GM19351 (cell line): Measurements from ENCODE around the gene PHC3.
"Not testable (repeated sequence)": the region's sequence is repeated elsewhere in the genome, so short reads cannot be mapped to it uniquely, and the experiment has no call there.

Source experiments
- ATAC-seq: cut with Tn5 transposase; IDR thresholded peaks from one replicate; pipeline ENCODE4 v1.9.1; 2021; ENCODE audit warnings: mild to moderate bottlenecking, moderate library complexity; ENCODE audit not compliant: unreplicated experiment

PHC3 gene

DNA sequence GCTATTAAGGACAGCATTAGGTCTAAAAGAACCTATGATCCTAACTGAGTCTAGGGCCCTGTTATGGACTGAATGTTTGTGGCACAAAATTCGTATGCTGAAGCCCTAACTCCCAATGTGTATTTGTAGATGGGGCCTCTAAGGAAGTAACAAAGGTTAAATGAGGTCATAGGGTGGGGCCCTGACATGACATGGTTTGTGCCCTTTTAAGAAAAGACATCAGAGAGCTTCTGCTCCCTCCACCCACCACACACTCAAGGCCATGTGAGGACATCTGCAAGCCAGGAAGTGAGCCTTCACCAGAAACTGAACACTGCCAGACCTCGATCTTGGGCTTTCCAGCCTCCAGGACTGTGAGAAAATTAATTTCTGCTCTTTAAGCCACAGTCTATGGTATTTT lies 49.2 kb downstream of the PHC3 start:
- peak; percentile 26 for ATAC-seq

DNA sequence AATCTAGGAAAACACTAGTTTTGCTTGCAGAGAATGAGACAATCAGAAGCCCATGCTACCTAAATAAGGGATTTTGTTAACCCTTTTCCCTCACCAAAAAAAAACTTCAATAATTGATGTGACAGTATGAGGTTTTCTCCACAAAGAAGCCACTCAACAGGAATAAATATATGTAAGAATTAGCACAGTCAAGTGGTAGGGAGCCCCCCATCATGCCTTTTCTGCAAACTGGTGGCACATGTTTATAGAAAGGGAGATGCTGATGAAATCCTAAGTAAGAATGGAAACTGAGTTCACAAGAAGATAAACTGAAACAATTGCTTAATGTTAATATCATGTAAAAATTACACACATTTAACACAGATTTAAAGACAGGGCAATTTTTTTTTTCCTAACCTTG lies 51.0 kb downstream of the PHC3 start:
- ATAC-seq, result no peak

DNA sequence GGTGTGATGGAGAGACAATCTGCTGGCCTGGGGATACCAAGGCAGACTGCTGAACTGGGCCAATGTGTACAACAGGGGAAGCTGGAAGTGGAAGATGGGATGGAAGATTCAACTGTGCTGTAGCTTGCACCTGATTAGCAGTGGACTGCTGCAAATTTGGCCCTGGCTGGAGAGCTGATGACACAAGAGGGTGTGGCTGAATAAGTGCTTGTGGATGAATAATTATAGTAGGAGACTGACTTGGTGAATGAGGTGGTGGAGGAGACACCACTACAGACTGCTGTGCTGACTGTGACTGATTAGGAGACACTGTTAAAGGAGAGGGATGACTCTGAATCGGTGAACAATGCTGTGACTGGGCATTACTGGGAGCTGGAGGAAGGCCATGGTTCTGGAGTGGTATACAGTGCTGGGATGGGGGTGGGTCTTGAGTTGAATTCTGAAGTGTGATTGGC lies 52.5 kb downstream of the PHC3 start:
- peak; percentile 59 for ATAC-seq

DNA sequence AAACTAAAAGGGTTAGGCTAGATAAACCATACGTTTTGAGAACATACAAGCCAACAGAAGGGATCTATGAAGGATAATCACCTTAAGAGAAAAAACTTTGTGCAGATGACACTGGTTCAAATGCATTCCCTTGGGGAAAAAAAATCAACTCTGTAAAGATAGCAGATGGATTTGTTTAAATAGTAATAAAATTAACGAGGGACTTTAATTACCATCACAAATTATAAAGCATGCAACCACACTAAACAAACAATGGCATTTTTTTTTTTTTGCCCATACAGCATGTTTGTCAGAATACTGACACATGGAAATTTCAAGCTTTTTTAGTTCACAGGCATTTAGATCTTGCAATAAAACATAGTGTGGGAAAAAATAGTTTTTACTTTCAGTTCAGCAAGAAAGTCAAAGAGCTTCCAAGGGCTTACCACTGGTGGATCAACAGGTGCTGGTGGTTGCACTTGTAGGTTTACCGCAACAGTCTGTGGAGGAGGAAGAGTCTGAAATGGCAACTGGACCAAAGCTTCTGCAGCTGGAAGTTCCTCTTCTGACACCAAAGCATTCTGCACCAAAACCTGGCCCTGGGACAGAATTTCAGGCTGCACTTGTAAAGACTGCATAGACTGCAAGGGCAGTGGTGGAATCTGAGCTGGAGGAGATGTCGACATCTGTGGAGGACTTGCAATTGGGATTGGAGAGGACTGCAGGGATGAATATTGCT lies 53.1 kb downstream of the PHC3 start:
- ATAC-seq, result peak; percentile 90

DNA sequence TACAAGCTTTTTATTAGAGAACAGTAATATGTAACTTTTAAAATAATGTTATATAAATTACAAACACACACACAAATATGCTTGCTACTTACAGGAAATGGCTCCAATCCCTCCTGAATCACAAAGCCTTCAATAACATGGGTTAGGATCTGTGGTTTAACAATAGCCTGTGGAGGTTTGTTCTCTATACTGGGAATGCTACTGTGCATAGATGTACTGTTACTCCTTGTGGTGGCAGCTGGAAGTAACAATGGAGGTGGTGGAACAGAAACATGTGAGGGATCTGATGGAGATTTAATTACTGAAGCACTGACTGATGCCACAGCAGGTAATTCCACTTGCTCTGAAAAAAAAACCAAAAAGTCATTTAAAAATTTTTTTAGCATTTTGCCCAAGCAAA lies 64.4 kb downstream of the PHC3 start:
- ATAC-seq, result no peak

DNA sequence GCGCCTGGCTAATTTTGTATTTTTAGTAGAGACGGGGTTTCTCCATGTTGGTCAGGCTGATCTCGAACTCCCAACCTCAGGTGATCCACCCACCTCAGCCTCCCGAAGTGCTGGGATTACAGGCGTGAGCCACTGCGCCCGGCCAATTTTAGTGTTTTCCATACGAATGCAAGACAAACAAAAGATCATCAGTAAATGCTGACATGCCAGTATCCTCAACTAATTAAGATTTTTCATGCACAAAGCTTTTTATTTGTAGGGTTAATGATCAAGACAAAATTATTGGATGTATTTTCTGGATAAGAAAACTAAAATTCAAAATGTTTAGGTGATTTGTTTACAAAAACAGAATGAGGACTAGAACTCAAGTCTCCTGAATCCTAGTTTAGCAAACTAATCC lies 67.4 kb downstream of the PHC3 start:
- ATAC-seq, result not testable (repeated sequence)

DNA sequence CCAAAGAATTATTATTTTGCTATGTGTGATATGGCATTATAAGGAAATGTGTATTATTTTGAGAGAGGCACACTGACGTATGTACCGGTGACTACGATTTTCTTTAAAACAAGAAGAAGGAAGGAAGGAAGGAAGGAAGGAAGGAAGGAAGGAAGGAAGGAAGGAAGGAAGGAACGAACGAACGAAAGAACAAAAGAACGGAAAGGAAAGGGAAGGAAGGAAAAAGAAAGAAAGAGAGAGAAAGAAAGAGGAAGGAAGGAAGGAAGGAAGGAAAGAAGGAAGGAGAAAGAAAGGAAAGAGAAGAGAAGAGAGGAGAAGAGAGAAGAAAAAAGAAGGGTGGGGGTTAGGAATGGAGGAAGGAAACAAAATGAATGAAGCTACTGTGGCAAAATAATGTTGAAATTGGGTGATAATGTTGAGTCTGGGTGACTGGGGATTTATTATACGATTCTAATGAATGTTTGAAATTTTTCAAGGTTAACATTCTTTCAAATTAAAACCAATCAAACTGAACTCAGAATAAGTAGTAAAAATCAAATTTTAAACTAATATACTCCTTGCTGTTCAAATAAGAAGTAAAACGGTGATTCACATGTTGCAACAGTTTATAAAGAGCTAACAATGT lies 70.3 kb downstream of the PHC3 start:
- ATAC-seq, result no peak

DNA sequence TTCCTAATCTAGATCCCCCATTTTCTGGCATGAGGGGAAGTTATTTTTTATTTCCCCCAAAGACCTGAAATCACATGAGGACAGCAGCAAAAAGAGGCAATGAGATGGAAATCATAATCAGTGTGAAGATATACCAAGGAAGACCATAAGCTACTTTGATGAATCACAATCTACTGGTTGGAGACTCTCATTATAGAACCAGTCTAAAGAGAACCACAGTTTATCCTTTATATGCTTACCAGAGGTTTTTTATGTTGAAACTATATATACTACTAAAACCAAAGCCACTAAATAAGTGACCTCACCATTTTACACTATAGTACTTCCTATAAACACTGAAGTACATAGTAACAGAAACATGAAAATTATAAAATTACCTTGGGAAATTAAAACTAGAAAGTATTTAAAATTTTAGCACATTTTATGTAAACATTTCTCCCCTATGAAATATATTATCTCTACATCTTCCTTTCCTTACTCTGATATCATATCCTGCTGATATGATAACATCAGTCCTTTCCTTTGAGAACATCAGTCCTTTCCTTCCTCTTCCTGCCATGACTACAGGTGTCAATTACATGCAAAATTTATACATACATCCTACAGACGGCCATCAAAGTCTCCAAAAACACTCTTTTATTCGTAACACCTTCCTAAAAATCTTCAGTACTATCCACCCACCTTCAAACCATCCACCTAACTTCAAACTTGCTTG lies 71.8 kb downstream of the PHC3 start:
- ATAC-seq, result no peak

DNA sequence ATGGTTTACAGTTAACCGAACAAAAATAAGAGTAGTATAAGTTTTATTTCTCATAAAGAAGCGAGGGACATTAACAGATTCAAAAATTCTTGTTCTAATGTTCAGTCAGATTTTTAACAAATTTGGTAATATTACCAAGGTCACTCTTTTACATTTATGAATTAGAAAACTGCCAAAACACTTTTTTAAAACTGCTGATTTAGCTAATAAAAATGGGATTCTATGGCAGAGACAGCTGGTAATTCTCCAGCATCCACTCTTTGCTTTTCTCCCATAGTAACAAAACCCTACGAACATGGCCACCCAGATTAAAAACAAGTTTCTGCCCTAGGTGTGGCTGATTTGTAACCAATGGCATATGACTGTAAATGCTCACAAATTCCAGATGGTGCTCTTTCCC lies 72.6 kb downstream of the PHC3 start:
- ATAC-seq, result no peak

DNA sequence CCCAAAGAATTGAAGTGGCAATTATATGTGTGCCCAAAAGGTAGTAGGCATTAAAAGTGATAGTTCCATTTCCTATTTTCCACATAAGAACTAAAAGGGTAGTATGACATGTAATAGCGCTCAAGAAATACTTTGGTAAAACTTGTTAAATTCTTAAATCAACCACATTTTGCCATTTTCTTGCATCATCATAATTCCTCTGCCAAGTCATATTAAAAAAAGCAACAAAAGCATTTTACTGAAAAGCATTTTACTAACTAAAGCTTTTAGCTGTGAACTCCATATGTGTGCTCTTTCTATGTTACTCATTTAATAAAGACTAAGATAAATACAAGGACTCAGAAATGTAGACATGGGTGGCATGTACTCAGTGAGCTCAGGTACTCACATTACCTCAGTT lies 73.6 kb downstream of the PHC3 start:
- no peak for ATAC-seq

DNA sequence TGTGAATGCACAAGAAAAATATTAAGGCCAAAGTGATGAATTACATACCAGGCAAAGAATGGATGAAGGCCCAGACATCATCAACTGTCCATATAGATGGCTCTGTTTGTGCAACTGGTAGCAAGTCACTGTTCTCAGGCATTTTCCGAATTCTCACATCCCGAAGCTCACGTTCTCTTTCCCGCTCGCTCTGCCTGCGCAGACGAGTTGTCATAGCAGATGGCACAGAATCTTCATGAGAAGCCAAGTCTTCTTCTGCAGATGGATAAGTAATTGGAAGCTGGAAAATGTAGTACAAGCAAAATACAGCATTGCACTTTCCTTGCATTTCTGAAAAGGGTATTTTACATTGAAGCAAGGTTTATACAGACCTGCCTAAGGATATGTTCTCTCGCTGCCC lies 79.1 kb downstream of the PHC3 start:
- ATAC-seq, result no peak

DNA sequence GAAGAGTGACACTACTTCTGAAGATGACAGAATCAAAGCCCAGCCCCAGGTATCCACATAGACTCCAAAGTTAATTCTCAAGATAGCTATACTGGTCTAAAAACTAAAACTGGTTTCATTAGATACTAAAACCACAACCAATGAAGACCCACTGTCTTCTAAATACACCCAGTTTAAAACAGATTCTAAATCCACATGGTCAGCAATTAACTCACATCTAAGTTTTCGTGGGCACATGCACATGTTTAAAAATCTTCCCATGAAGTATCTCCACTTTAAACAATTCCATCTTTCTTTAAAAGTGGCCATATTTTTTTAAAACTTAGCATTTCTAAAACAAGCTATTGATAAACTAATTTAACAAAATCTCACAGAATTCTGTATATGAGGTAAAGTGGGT lies 80.6 kb downstream of the PHC3 start:
- ATAC-seq, result no peak

DNA sequence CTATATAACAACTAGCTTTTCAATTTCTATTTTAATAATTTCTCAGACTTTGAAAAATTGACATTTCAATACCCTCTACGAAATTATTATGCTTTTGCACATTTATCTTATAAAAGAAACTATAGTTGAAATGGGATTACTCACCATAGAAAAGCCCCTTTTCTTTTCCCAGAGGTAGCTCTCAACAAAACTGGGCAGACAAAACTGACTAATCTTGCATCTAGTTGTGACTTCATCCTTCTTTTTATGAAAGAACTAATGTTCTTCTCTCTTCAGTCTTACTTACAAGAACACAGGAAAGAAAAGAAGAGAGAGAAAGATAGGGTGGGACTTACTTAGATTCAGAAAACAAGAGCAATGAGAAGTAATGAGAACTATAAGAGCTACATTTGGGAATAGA lies 82.8 kb downstream of the PHC3 start:
- no peak for ATAC-seq

DNA sequence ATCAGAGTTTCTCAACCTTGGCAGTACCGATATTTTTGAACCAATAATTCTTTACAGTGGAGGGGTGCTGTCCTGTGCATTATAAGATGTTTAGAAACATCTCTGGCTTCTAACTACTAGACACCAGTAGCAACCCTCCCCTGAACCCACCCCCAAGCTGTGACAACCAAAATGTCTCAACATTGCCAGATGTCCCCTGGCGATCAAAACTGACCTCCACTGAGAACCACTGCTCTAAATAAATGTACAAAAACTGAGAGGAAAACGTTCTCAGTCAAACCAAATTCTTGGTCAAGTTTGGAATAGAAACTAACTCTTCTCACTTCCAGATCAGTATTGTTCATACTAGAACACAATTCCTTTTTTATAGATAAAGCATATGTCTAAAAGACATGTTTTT lies 85.2 kb downstream of the PHC3 start:
- ATAC-seq, result no peak

DNA sequence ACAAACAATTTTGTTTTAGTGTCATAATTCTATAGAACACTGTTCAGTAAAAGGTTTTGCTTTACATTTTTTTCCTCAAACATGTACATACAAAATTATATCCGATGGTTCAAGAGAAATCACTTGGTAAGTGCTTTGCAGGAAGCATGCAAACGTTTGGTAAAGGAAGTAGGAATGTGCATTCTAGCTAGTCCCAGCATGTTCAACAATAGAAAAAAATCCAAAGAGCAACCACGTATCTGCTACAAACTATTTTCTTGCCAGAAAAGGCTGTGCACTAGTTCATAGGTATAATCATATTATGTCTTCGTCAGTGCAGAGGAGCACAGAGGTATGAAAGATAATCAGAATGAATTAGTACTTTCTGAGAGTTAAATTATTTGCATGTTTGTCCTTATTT lies 85.8 kb downstream of the PHC3 start:
- ATAC-seq, result no peak

DNA sequence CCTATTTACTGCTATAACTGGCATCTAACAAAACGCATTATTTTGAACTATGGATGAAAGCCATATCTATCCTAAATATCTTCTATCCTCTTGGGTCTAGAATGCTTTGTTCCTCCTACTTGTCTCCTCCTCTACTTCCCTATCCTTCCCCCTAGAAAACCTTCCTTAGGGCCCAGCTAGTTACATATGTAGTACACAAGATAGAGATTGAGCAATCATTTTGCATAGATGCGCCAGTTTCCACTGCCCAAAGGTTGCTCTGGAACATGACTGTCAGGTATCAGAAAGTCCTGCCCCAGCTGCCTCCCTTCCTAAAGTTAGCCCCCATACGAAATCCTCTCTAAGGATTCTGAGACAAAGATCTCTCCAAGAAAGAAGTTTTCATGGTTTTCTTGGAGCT lies 88.6 kb downstream of the PHC3 start:
- no peak for ATAC-seq

DNA sequence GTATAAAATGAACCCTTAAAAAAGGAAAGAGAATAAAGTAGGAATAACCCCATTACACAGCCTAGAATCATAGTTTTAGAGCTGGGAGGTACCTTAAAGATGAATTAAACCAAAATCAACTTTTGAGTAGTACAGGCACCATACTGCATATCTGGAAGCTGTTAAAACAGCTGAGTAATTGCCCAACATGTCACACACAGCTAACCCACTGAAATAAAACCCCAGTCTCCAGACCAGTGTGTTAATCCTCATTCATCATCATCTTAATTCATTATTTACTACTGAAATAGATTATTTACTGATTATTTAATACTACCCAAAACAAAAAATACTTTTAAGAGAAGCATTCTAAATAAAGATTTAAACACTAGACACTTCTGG lies 90.9 kb downstream of the PHC3 start:
- ATAC-seq, result no peak

DNA sequence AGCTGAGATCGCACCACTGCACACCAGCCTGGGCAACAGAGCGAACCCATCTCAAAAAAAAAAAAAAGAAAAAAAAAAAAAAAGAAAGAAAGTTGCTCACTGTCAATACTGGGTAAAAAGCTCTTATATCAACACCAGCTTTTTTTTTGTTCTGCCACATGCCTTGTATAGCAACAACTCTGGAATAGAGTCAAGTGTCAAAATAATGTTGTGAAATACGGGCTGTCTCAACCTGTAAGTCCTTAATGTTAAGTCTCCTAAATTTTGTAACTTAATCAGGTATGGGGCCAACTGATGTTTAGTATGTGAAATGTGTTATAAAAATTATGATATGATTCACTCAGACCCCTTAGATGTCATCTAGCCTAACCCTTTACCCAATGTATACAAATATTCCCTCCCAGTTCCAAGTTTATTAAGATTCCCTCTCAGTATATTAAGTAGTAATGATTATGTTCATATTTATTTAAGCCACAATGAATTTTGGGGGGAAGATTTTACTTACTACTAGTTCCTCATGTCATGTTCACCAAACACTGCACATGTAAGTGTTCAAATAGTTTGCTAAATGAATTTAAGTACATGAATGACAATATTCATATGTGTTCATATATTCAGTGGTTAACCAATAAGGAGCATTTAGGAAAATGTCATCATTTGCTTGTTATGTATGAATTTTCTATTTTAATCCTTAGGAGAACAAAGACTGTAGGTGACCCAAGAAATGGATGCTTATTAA lies 91.5 kb downstream of the PHC3 start:
- no peak for ATAC-seq

DNA sequence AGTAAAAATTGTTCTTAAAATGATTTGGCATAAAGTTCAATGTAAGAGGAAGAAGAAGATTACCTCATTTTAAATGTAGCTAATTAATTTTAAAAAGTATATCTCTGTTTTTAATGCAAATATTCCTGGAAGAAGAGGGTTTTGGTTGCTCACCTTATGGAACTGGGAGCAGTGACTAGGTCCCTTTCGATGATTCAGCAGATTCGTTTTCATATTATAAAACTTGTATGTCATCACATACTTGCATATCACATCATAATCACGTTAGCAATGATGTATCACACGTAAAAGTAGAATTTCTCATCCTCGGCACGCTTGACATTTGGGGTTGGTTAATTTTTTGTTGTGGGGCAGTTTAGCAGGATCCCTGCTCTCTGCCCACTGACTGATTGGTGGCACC lies 96.1 kb downstream of the PHC3 start:
- ATAC-seq, result no peak

DNA sequence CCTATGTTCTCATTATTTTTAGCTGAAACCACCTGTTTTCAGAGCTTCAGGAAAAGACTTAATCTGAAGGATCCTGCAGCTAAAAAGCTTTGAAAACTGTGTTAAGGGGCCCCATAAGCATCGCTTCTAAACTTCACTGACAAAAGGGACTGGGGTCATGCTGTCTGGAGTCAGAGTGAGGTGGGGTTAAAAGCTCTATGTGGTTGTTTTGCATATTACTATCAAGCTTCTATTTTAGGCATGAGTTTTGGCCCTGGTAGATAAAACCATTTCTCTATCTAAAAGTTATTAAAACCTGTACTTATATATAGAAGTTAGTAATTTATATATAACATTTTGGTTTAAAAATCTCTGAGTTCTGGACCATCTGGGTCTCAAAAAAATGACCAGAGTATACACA lies 98.2 kb downstream of the PHC3 start:
- no peak for ATAC-seq

DNA sequence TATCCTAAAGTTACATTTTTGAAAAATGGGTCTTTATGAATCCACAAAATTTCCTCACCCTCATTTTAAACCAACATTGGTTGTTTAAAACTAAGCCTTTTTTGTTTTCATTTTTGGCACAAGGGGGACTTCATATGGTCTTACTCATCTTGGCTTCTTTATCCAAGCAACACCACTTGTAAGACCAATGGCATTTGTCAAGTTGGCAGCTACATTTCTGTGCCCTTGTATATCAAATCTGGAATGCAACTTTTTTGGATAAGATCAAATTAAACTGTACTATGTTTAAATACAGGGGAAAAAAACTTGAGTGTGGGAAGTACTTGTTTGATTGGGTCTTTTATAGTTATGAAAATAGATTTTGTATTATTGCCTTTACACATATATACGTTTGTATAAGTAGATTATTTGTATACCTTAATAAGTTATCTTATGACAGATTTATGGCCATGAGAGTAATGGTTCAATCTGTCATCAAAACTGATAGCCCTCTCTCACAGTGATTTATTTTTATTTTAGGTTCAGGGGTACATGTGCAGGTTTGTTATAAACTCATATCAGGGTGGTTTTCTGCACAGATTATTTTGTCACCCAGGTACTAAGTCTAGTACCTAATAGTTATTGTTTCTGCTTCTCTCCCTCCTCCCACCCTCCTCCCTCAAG lies 100.3 kb downstream of the PHC3 start:
- no peak for ATAC-seq
